Measurements from ENCODE around the gene MTMR3. TPM values are rescaled to one million over a fixed set of nuclear protein-coding genes. Genes with fewer than 3 reads are reported as not detected.
A peak's percentile ranks its signal among the peaks of the same experiment; 100 is the strongest.

The MTMR3 gene
- total RNA-seq, 1 experiment from 2014 or later: 12.1 TPM

GRCh38 chr22:30038219-30038618 lies 155.2 kb downstream of the MTMR3 start:
- ChIA-PET POLR2A (ENCODE audit: unreplicated experiment) (no interaction called here), CTCF (no interaction called here)
- Histone ChIP-seq H3K27me3 (ENCODE audit: low read length) (no peaks in the 10 kb centered on the region), H3K4me3 (ENCODE audit: low read length) (no peak overlapping the region), H3F3A (ENCODE audit: low read length, unreplicated experiment) (no peaks in the 10 kb centered on the region), H4K20me1 (ENCODE audit: low read length) (no peaks in the 10 kb centered on the region), H3K4me1 (ENCODE audit: insufficient read depth, low read length) (peaks cover 13% of the 10 kb centered on the region), H3K9me2 (replicated peaks; ENCODE audit: low read length) (no peaks in the 10 kb centered on the region), H3K9ac (ENCODE audit: low read length) (no peak overlapping the region), H3K79me2 (ENCODE audit: low read length) (no peaks in the 10 kb centered on the region), H3K27ac (ENCODE audit: low read length) (no peak overlapping the region), H3K4me2 (ENCODE audit: low read length) (no peak overlapping the region), H2AFZ (ENCODE audit: low read length) (no peak overlapping the region), H3K9me3 (ENCODE audit: low read length) (no peaks in the 10 kb centered on the region), H3K36me3 (ENCODE audit: low read depth, low read length) (no peaks in the 10 kb centered on the region)
- ATAC-seq (no peak), DNase-seq (peak; percentile 15)
- TF ChIP-seq CTCF (conservative IDR thresholded peaks at IDR 0.05; ENCODE audit: low read depth, low read length) (no peak), EZH2phosphoT487 (IDR thresholded peaks at IDR 0.05; ENCODE audit: borderline replicate concordance, low read length) (no peak), EZH2 (IDR thresholded peaks at IDR 0.05; ENCODE audit: low read length, unreplicated experiment) (no peak)
- intact Hi-C loops (cut with micrococcal nuclease): no loop called here
- BruUV-seq (replicated peaks): no TSS peak

GRCh38 chr22:30040499-30041260 lies 157.7 kb downstream of the MTMR3 start:
- CTCF ChIA-PET: no interaction called here
- H3K79me2 ChIP-seq (ENCODE audit: low read length): no peaks in the 10 kb centered on the region

More at GRCh38 chr22:30040499-30041260, 157.7 kb downstream of the MTMR3 start:
- Histone ChIP-seq H3K27ac (ENCODE audit: low read length) (no peak overlapping the region), H3K4me2 (ENCODE audit: low read length) (no peak overlapping the region), H3K9me3 (ENCODE audit: low read length) (no peaks in the 10 kb centered on the region), H4K20me1 (ENCODE audit: low read length) (no peaks in the 10 kb centered on the region), H3K4me3 (ENCODE audit: low read length) (no peak overlapping the region), H2AFZ (ENCODE audit: low read length) (no peak overlapping the region), H3K9ac (ENCODE audit: low read length) (no peak overlapping the region), H3K4me1 (ENCODE audit: insufficient read depth, low read length) (peaks cover 31% of the 10 kb centered on the region), H3K36me3 (ENCODE audit: low read depth, low read length) (no peaks in the 10 kb centered on the region), H3K9me2 (replicated peaks; ENCODE audit: low read length) (no peaks in the 10 kb centered on the region), H3F3A (ENCODE audit: low read length, unreplicated experiment) (no peaks in the 10 kb centered on the region), H3K27me3 (ENCODE audit: low read length) (no peaks in the 10 kb centered on the region)
- BruUV-seq (replicated peaks): no TSS peak
- intact Hi-C loops (cut with micrococcal nuclease): no loop called here
- POLR2A ChIA-PET (ENCODE audit: unreplicated experiment): no interaction called here
- TF ChIP-seq EZH2 (IDR thresholded peaks at IDR 0.05; ENCODE audit: low read length, unreplicated experiment) (no peak), EZH2phosphoT487 (IDR thresholded peaks at IDR 0.05; ENCODE audit: borderline replicate concordance, low read length) (no peak), CTCF (conservative IDR thresholded peaks at IDR 0.05; ENCODE audit: low read depth, low read length) (no peak)
- DNase-seq (no peak), ATAC-seq (no peak)

Measured in PC-3 (cell line).